Heart left ventricle (tissue), 16 donors: ENCODE data around the gene IL24. TPM values are rescaled to one million over a fixed set of nuclear protein-coding genes. Genes with fewer than 3 reads are reported as not detected.

Experiments
- ATAC-seq, 4 donors: fragments of 200-7000 bp; cut with Tn5 transposase; one replicate each; pipeline ENCODE4 v1.9.1; 2020 to 2022; ENCODE audit warnings: moderate library complexity in 4 of 4, mild to moderate bottlenecking in 3 of 4, moderate number of reproducible peaks in 1 of 4
- DNase-seq, 5 donors: peaks; one replicate each; pipeline ENCODE4 v3.0.0-alpha.2; 2020
- H3K27ac ChIP-seq, 12 donors: fragments of 200-600 bp; sonication (generic) in 4 of 12; one replicate each; pipeline versions ENCODE4 v1.5.0 to v1.8.0; 2016 to 2022; ENCODE audit warnings: mild to moderate bottlenecking in 2 of 12
- H3K27me3 ChIP-seq, 9 donors: fragments of 200-600 bp; sonication (generic) in 2 of 9; one replicate each; pipeline versions ENCODE4 v1.5.1 to v1.8.0; 2016 to 2022; ENCODE audit warnings: mild to moderate bottlenecking in 3 of 9
- H3K36me3 ChIP-seq, 9 donors: fragments of 200-600 bp; sonication (generic) in 2 of 9; one replicate each; pipeline versions ENCODE4 v1.5.0 to v1.8.0; 2018 to 2022; ENCODE audit warnings: mild to moderate bottlenecking in 2 of 9
- H3K4me1 ChIP-seq, 12 donors: fragments of 200-600 bp; sonication (generic) in 4 of 12; one replicate each; pipeline versions ENCODE4 v1.5.0 to v1.8.0; 2016 to 2022; ENCODE audit warnings: mild to moderate bottlenecking in 3 of 12
- H3K4me3 ChIP-seq, 12 donors: fragments of 200-600 bp; sonication (generic) in 4 of 12; one replicate each; pipeline versions ENCODE4 v1.5.0 to v1.8.0; 2017 to 2022; ENCODE audit warnings: mild to moderate bottlenecking in 9 of 12, moderate library complexity in 4 of 12
- H3K9me3 ChIP-seq, 12 donors: fragments of 200-600 bp; sonication (generic) in 4 of 12; one replicate each; pipeline versions ENCODE4 v1.5.0 to v1.8.0; 2016 to 2022; ENCODE audit warnings: mild to moderate bottlenecking in 1 of 12
- POLR2A ChIP-seq, 2 donors: fragments of 450-650 bp; IDR thresholded peaks; one replicate each; pipeline ENCODE4 v1.6.1; 2017; ENCODE audit warnings: antibody characterized with exemption in 2 of 2, mild to moderate bottlenecking in 2 of 2, moderate library complexity in 2 of 2
- WGBS, 4 donors: extraction: QIAGEN DNeasy Blood & Tissue Kit in 2 of 4; methylation state at CpG; one replicate each; pipeline versions ENCODE4 v1.1.5 to v1.1.7; 2013 to 2018; 5-methylcytosine and 5-hydroxymethylcytosine counted together
- intact Hi-C, 10 donors: fragments of 100-400 bp; cut with DNase I; formaldehyde crosslinking; loops; one replicate each; pipeline versions ENCODE4 v1.11.1 to v1.14.2; 2022
- polyA plus RNA-seq, 2 donors: library from polyadenylated mRNA; stranded (reverse); fragments of 200-250 nt; gene quantifications; one replicate each; pipeline ENCODE4 v1.2.3, GENCODE V29; 2013
- total RNA-seq, 9 donors: library from RNA; depleted of rRNA in 2 of 9; stranded (reverse); fragments of >200 nt in 2 of 9; fragmentation: NEBNext Ultra II Directional in 3 of 9; extraction: Animal tissue kit (Norgen Biotek cat#: 25700) in 3 of 9; gene quantifications; one replicate each; pipeline versions ENCODE4 v1.1.0 to v1.2.4, GENCODE V29; 2016 to 2023
- TF ChIP-seq, protein P1 (sequence below), 12 donors: fragments of 200-600 bp; sonication (generic) in 4 of 12; IDR thresholded peaks; one replicate each; pipeline versions ENCODE4 v1.5.0 to v1.8.0; 2018 to 2022; ENCODE audit warnings: antibody characterized with exemption in 12 of 12, mild to moderate bottlenecking in 5 of 12
- donor health status: ischemic (EF 13 %, LVEDD 7.1; RV severe dilation, severe dysfunction).
- donor health status: healthy with polysubstance abuse.
- donor health status: DM: no; HTN: yes; CAD: no.
- donor health status: DM: no; HTN: no; CAD: no.
- donor health status: ischemic (EF 25% LVEDD 6.9; RV normal size, moderate dysfunction).
- donor health status: ischemic (EF 25% LVEDD 5.7; RV mildly dilated, moderate dysfunction).
- donor health status: healthy.
- donor health status: DM: yes; HTN: yes; CAD: no.
- donor health status: ischemic (EF 35%, LVEDD 5.7; RV mildly dilated, moderate dysfunction).
- donor health status: nonischemic (EF 11% LVEDD 7.7; RV severe dilation, severe dysfunction).
- donor health status: DM: yes; HTN: yes; CAD: no.
- donor health status: PGD.
- donor health status: ischemic (EF 29% LVEDD 5.4; RV normal size, mild dysfunction).
- donor health status: nonischemic (EF 23%, LVEDD 6.1; RV moderate dilation, normal function).

The IL24 gene
- total and polyA plus RNA-seq, 11 donors: 1.6 TPM; not detected in 10

GRCh38 chr1:206892351-206892984, 4.8 kb upstream of the IL24 start:
- no peak for DNase-seq

GRCh38 chr1:206893380-206893779, 3.9 kb upstream of the IL24 start:
- Histone ChIP-seq H3K36me3 (no peaks in the 10 kb centered on the region), H3K27ac (no peak overlapping the region), H3K9me3 (no peaks in the 10 kb centered on the region), H3K4me1 (peaks cover 0 to 15% (median 2%) of the 10 kb centered on the region in 12 donors), H3K4me3 (no peak overlapping the region), H3K27me3 (peaks cover 0 to 10% (median 0%) of the 10 kb centered on the region in 9 donors)
- intact Hi-C loops: no loop called here
- DNase-seq (no peak), ATAC-seq (no peak)
- TF ChIP-seq, protein P1, sequence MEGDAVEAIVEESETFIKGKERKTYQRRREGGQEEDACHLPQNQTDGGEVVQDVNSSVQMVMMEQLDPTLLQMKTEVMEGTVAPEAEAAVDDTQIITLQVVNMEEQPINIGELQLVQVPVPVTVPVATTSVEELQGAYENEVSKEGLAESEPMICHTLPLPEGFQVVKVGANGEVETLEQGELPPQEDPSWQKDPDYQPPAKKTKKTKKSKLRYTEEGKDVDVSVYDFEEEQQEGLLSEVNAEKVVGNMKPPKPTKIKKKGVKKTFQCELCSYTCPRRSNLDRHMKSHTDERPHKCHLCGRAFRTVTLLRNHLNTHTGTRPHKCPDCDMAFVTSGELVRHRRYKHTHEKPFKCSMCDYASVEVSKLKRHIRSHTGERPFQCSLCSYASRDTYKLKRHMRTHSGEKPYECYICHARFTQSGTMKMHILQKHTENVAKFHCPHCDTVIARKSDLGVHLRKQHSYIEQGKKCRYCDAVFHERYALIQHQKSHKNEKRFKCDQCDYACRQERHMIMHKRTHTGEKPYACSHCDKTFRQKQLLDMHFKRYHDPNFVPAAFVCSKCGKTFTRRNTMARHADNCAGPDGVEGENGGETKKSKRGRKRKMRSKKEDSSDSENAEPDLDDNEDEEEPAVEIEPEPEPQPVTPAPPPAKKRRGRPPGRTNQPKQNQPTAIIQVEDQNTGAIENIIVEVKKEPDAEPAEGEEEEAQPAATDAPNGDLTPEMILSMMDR (IDR thresholded peaks at IDR 0.05): no peak
- no peak for TF ChIP-seq POLR2A (IDR thresholded peaks at IDR 0.05)
- 82 to 87% (median 86%) methylated on average over 2 of the region's 2 CpGs for WGBS, 4 donors

More at GRCh38 chr1:206892351-206892984, 4.8 kb upstream of the IL24 start:
- Histone ChIP-seq H3K4me3 (no peak overlapping the region), H3K36me3 (no peaks in the 10 kb centered on the region), H3K27ac (no peak overlapping the region), H3K4me1 (peaks cover 0 to 15% (median 2%) of the 10 kb centered on the region in 12 donors), H3K9me3 (no peaks in the 10 kb centered on the region), H3K27me3 (peaks cover 0 to 8% (median 0%) of the 10 kb centered on the region in 9 donors)
- no peak for ATAC-seq
- intact Hi-C loops: no loop called here
- WGBS, 4 donors: 82 to 93% (median 88%) methylated on average over 3 of the region's 3 CpGs
- TF ChIP-seq, protein P1 (IDR thresholded peaks at IDR 0.05): no peak
- no peak for TF ChIP-seq POLR2A (IDR thresholded peaks at IDR 0.05)

- 84 to 90% (median 85%) methylated on average over 3 of the region's 3 CpGs for WGBS, 4 donors
- ATAC-seq: no peak
- Histone ChIP-seq H3K9me3 (no peaks in the 10 kb centered on the region), H3K36me3 (no peaks in the 10 kb centered on the region), H3K4me1 (peaks cover 0 to 11% (median 2%) of the 10 kb centered on the region in 12 donors), H3K27me3 (peaks cover 0 to 13% (median 0%) of the 10 kb centered on the region in 9 donors), H3K27ac (no peak overlapping the region), H3K4me3 (no peak overlapping the region)
- intact Hi-C loops: no loop called here
- DNase-seq: no peak
- TF ChIP-seq POLR2A (IDR thresholded peaks at IDR 0.05): no peak
- TF ChIP-seq, protein P1 (IDR thresholded peaks at IDR 0.05): no peak
These were observed 1.9 kb upstream of the IL24 start for GRCh38 chr1:206895325-206895724.

GRCh38 chr1:206895837-206896242, 1.4 kb upstream of the IL24 start:
- Histone ChIP-seq H3K9me3 (no peaks in the 10 kb centered on the region), H3K36me3 (no peaks in the 10 kb centered on the region), H3K4me1 (peaks cover 0 to 5% (median under 1%) of the 10 kb centered on the region in 12 donors), H3K4me3 (no peak overlapping the region), H3K27ac (no peak overlapping the region), H3K27me3 (peaks cover 0 to 13% (median 0%) of the 10 kb centered on the region in 9 donors)
- 30 to 40% (median 36%) methylated on average over 3 of the region's 3 CpGs for WGBS, 4 donors
- TF ChIP-seq, protein P1 (IDR thresholded peaks at IDR 0.05): no peak
- no peak for TF ChIP-seq POLR2A (IDR thresholded peaks at IDR 0.05)
- intact Hi-C loops: no loop called here
- DNase-seq: no peak
- ATAC-seq: no peak
